K562 (cell line): Measurements from ENCODE around the gene TNIK. TPM values are rescaled to one million over a fixed set of nuclear protein-coding genes. Genes with fewer than 3 reads are reported as not detected.

Source experiments
- ATAC-seq: fragments of 200-7000 bp; cut with Tn5 transposase; 3 replicates; pipeline ENCODE4 v1.9.1; 2020; ENCODE audit warnings: moderate library complexity
- BruUV-seq: library from RNA; stranded (reverse); fragments of 400-500 nt; replicated peaks from 2 replicates; lab custom pipeline; 2021; lab: Mats Ljungman, UMichigan
- CTCF ChIA-PET: fragments of 300-600 bp; formaldehyde crosslinking; extraction: SDS; loops from one replicate; lab custom pipeline; 2021; ENCODE audit warnings: low intra/inter-chr PET ratio; lab: Yijun Ruan, JAX
- POLR2A ChIA-PET: fragments of 300-600, 350-650 bp; sonication (Branson Sonifier 250); formaldehyde crosslinking; extraction: SDS; loops from one replicate; lab custom pipeline; 2021; ENCODE audit warnings: antibody characterized with exemption, inconsistent platforms; lab: Yijun Ruan, JAX
- DNase-seq, 4 experiments: peaks; one replicate each; pipeline versions ENCODE4 v3.0.0 to v3.0.0-alpha.2; 2011 to 2018; ENCODE audit warnings: low spot score in 3 of 4, mixed read lengths in 3 of 4; ENCODE audit errors: extremely low read depth in 1 of 4
- FAIRE-seq: peaks from 2 replicates; lab custom pipeline; 2011; peaks lifted over from hg19 to GRCh38; lab: Jason Lieb, UNC
- H2AFZ ChIP-seq: 2 replicates; pipeline ENCODE4 v1.6.0; 2011; ENCODE audit warnings: low read depth, low read length, control low read depth, inconsistent platforms
- H3K27ac ChIP-seq: fragments of 200-600 bp; 3 replicates; pipeline ENCODE4 v1.8.0; 2011; ENCODE audit warnings: low read depth, mild to moderate bottlenecking, control low read depth, inconsistent platforms, low read length, moderate library complexity, mixed read lengths; ENCODE audit errors: extremely low read depth
- H3K27me3 ChIP-seq, 2 experiments: fragments of 300-600 bp in 1 of 2; 2 replicates in 1 of 2; 3 replicates in 1 of 2; pipeline versions ENCODE4 v1.6.0 to v1.8.0; 2011; ENCODE audit warnings: inconsistent platforms in 2 of 2, low read length in 2 of 2, mild to moderate bottlenecking in 1 of 2, mixed read lengths in 1 of 2, moderate library complexity in 1 of 2; ENCODE audit not compliant: control insufficient read depth in 2 of 2, insufficient read depth in 2 of 2
- H3K36me3 ChIP-seq: fragments of 300-600 bp; 3 replicates; pipeline ENCODE4 v1.8.0; 2011; ENCODE audit warnings: mild to moderate bottlenecking, low read length, inconsistent platforms; ENCODE audit not compliant: control insufficient read depth, insufficient read depth
- H3K4me1 ChIP-seq, 2 experiments: fragments of 200-600 bp in 1 of 2; replicated peaks in 1 of 2; 2 replicates in 1 of 2; 3 replicates in 1 of 2; pipeline versions ENCODE4 v1.5.1 to v1.8.0; 2011; ENCODE audit warnings: inconsistent platforms in 2 of 2, low read length in 2 of 2, mild to moderate bottlenecking in 1 of 2, mixed read lengths in 1 of 2, moderate library complexity in 1 of 2; ENCODE audit not compliant: control insufficient read depth in 2 of 2, insufficient read depth in 2 of 2
- H3K4me2 ChIP-seq: 2 replicates; pipeline ENCODE4 v1.6.1; 2011; ENCODE audit warnings: low read length, control low read depth, inconsistent platforms, mixed read lengths; ENCODE audit not compliant: insufficient read depth
- H3K4me3 ChIP-seq: fragments of 200-600 bp; sonication (generic), shearing (Covaris generic); 2 replicates; pipeline ENCODE4 v1.5.1; 2016; ENCODE audit warnings: control low read depth, inconsistent platforms
- H3K79me2 ChIP-seq: fragments of 200-600 bp; 3 replicates; pipeline ENCODE4 v1.8.0; 2011; ENCODE audit warnings: low read length, inconsistent platforms; ENCODE audit not compliant: control insufficient read depth, insufficient read depth
- H3K9ac ChIP-seq, 2 experiments: 2 replicates each; pipeline versions ENCODE4 v1.6.0 to v1.6.1; 2011; ENCODE audit warnings: low read depth in 2 of 2, low read length in 2 of 2, control low read depth in 1 of 2, inconsistent platforms in 1 of 2, mild to moderate bottlenecking in 1 of 2, mixed read lengths in 1 of 2; ENCODE audit not compliant: insufficient read depth in 1 of 2
- H3K9me1 ChIP-seq: one replicate; pipeline ENCODE4 v1.6.0; 2011; ENCODE audit warnings: inconsistent platforms, mild to moderate bottlenecking, low read length, moderate library complexity; ENCODE audit not compliant: control insufficient read depth, insufficient read depth
- H3K9me3 ChIP-seq: replicated peaks from 2 replicates; pipeline ENCODE4 v1.5.1; 2011; ENCODE audit warnings: low read depth, low read length, inconsistent platforms; ENCODE audit not compliant: control insufficient read depth, insufficient read depth
- H4K20me1 ChIP-seq: replicated peaks from 2 replicates; pipeline ENCODE4 v1.6.1; 2011; ENCODE audit warnings: low read length, inconsistent platforms, mixed read lengths; ENCODE audit not compliant: control insufficient read depth, insufficient read depth
- CHD1 ChIP-seq: fragments of 200-600 bp; sonication (generic); IDR thresholded peaks from one replicate; pipeline ENCODE4 v1.6.1; 2012; ENCODE audit warnings: mild to moderate bottlenecking, moderate library complexity, low read length, inconsistent platforms
- ELF2 ChIP-seq: fragments of 250-450 bp; sonication (Bioruptor Pico); IDR thresholded peaks from 2 replicates; pipeline ENCODE4 v1.5.0; 2021; ENCODE audit warnings: mild to moderate bottlenecking
- FOXM1 ChIP-seq, 2 experiments: fragments of 450-650 bp in 1 of 2; sonication (generic) in 1 of 2; formaldehyde crosslinking in 1 of 2; IDR thresholded peaks; 2 replicates each; pipeline versions ENCODE4 v1.6.1 to v1.9.0; 2017 to 2022; ENCODE audit warnings: low read depth in 2 of 2, mild to moderate bottlenecking in 2 of 2, missing genetic modification reagents in 1 of 2, moderate library complexity in 1 of 2
- MCM3 ChIP-seq: fragments of 450-650 bp; IDR thresholded peaks from 2 replicates; pipeline ENCODE4 v1.6.1; 2016
- MCM7 ChIP-seq, 2 experiments: fragments of 450-650 bp; IDR thresholded peaks; 2 replicates each; pipeline ENCODE4 v1.6.1; 2016 to 2018
- YY1 ChIP-seq, 3 experiments: IDR thresholded peaks; 2 replicates each; pipeline ENCODE4 v1.6.1; 2011; ENCODE audit warnings: low read length in 2 of 3, mild to moderate bottlenecking in 2 of 3, moderate library complexity in 2 of 3, borderline replicate concordance in 1 of 3, control low read depth in 1 of 3, low read depth in 1 of 3; ENCODE audit not compliant: insufficient read depth in 3 of 3, insufficient replicate concordance in 2 of 3, control insufficient read depth in 1 of 3, insufficient read length in 1 of 3; ENCODE audit errors: extremely low read depth in 1 of 3
- ZBTB1 ChIP-seq: sonication (generic); formaldehyde crosslinking; IDR thresholded peaks from 2 replicates; pipeline ENCODE4 v1.8.1; 2023; ENCODE audit warnings: missing genetic modification reagents, low read depth, mild to moderate bottlenecking, borderline replicate concordance
- ZNF280A ChIP-seq: fragments of 450-650 bp; IDR thresholded peaks from 2 replicates; pipeline ENCODE4 v1.6.1; 2018; ENCODE audit warnings: mild to moderate bottlenecking, low read depth; ENCODE audit not compliant: partially characterized antibody
- ZNF408 ChIP-seq: fragments of 250-450 bp; sonication (Bioruptor Pico); IDR thresholded peaks from 2 replicates; pipeline ENCODE4 v1.4.0; 2020; ENCODE audit warnings: low read depth, mild to moderate bottlenecking, moderate library complexity
- ZNF76 ChIP-seq: fragments of 250-450 bp; sonication (Bioruptor Pico); IDR thresholded peaks from 2 replicates; pipeline ENCODE4 v1.4.0; 2020; ENCODE audit warnings: mild to moderate bottlenecking, moderate library complexity, borderline replicate concordance
- WGBS: fragments of 100-300 bp; shearing (Covaris generic); methylation state at CpG from one replicate; pipeline ENCODE4 v1.1.6; 2016; ENCODE audit warnings: low coverage, mixed read lengths; ENCODE audit not compliant: insufficient coverage; ENCODE audit errors: missing lambda C conversion rate; 5-methylcytosine and 5-hydroxymethylcytosine counted together
- in situ Hi-C: fragments of 300-500 bp; cut with MboI; formaldehyde crosslinking; loops from 4 replicates; pipeline ENCODE4 v1.15.0; 2018; ENCODE audit warnings: inconsistent platforms, mixed read lengths
- intact Hi-C: fragments of 100-400 bp; cut with micrococcal nuclease; formaldehyde crosslinking; loops from 2 replicates; pipeline ENCODE4 v1.14.2; 2022
- polyA plus RNA-seq, 8 experiments: library from polyadenylated mRNA; depleted of rRNA in 4 of 8; stranded (reverse) in 5 of 8; unstranded in 3 of 8; fragments of >200 nt; fragmentation: Nextera tagmentation in 2 of 8; fragmentation: Illumina TruSeq in 1 of 8; extraction: Ambion mirVana in 2 of 8; extraction: Trizol in 1 of 8; gene quantifications; 2 replicates each; pipeline versions ENCODE4 v1.2.1 to v1.2.3, GENCODE V29; 2011 to 2014; ENCODE audit warnings: inconsistent platforms in 1 of 8, missing spikeins in 1 of 8
- total RNA-seq, 7 experiments: library from RNA; depleted of rRNA in 6 of 7; stranded (reverse); fragments of >200 nt in 6 of 7; fragmentation: Illumina TruSeq in 2 of 7; extraction: Trizol in 2 of 7; gene quantifications; 2 replicates each; pipeline versions ENCODE4 v1.2.1 to v1.2.3, GENCODE V29; 2011 to 2021; ENCODE audit warnings: low replicate concordance in 1 of 7
- TF ChIP-seq, protein P1 (sequence below), 2 experiments: IDR thresholded peaks in 1 of 2; conservative IDR thresholded peaks in 1 of 2; 2 replicates each; pipeline ENCODE4 v1.6.1; 2016; ENCODE audit warnings: low read depth in 2 of 2, mild to moderate bottlenecking in 1 of 2, missing compliant biosample characterization in 1 of 2, missing genetic modification characterization in 1 of 2, moderate library complexity in 1 of 2
- TF ChIP-seq, protein P2 (sequence below): fragments of 450-650 bp; conservative IDR thresholded peaks from 2 replicates; pipeline ENCODE4 v1.6.1; 2016; ENCODE audit warnings: missing genetic modification characterization, low read depth, mild to moderate bottlenecking, missing compliant biosample characterization, moderate library complexity
- TF ChIP-seq, protein P3 (sequence below): fragments of 450-650 bp; IDR thresholded peaks from 2 replicates; pipeline ENCODE4 v1.7.0; 2016; ENCODE audit warnings: borderline replicate concordance

Gene TNIK
- total and polyA plus RNA-seq, 9 of the 15 experiments (the other 6 are each of a cell fraction or from before 2014, with no cell fraction given) = 6.6 to 39.0 (median 24.7) TPM

GRCh38 chr3:171116824-171117395 is 343.3 kb downstream of the TNIK start:
- ChIA-PET CTCF (no interaction called here), POLR2A (interaction anchor here (0.9 kb wide), 1 partner anchor 145 kb away, joined by 3 read pairs; no protein-coding TSS in a partner anchor)
- intact Hi-C loops (no loop called here), in situ Hi-C loops (no loop called here)
- ATAC-seq (no peak), DNase-seq (no peak), FAIRE-seq (no peak)
- Histone ChIP-seq H3K36me3 (peaks cover 25% of the 10 kb centered on the region), H3K9ac (no peak overlapping the region), H3K4me3 (no peak overlapping the region), H3K4me1 (no peaks in the 10 kb centered on the region), H3K4me2 (no peak overlapping the region), H3K27ac (no peak overlapping the region), H3K9me3 (no peaks in the 10 kb centered on the region), H4K20me1 (no peaks in the 10 kb centered on the region), H3K79me2 (no peaks in the 10 kb centered on the region), H3K27me3 (no peaks in the 10 kb centered on the region), H3K9me1 (no peaks in the 10 kb centered on the region), H2AFZ (no peak overlapping the region)
- 82% methylated on average over 2 of the region's 2 CpGs for WGBS
- no TSS peak for BruUV-seq
- TF ChIP-seq MCM7 (IDR thresholded peaks at IDR 0.05) (no peak), ZNF408 (CRISPR knock-in tag) (no peak), MCM3 (no peak), YY1 (IDR thresholded peaks at IDR 0.05; ENCODE audit: borderline replicate concordance in 1 of 3, control insufficient read depth in 1 of 3, extremely low read depth in 1 of 3, insufficient read depth in 3 of 3, insufficient read length in 1 of 3, insufficient replicate concordance in 2 of 3, low read depth in 1 of 3, low read length in 2 of 3) (no peak), FOXM1 (IDR thresholded peaks at IDR 0.05; ENCODE audit: low read depth) (no peak), FOXM1 (CRISPR knock-in tag; IDR thresholded peaks at IDR 0.05; ENCODE audit: low read depth) (no peak), ZNF76 (CRISPR knock-in tag) (no peak), ZBTB1 (CRISPR knock-in tag) (no peak), CHD1 (no peak), ELF2 (CRISPR knock-in tag) (no peak), ZNF280A (no peak)
- TF ChIP-seq, protein P1, sequence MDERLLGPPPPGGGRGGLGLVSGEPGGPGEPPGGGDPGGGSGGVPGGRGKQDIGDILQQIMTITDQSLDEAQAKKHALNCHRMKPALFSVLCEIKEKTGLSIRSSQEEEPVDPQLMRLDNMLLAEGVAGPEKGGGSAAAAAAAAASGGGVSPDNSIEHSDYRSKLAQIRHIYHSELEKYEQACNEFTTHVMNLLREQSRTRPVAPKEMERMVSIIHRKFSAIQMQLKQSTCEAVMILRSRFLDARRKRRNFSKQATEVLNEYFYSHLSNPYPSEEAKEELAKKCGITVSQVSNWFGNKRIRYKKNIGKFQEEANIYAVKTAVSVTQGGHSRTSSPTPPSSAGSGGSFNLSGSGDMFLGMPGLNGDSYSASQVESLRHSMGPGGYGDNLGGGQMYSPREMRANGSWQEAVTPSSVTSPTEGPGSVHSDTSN (CRISPR knock-in tag; IDR thresholded peaks at IDR 0.05; ENCODE audit: low read depth) = no peak
- TF ChIP-seq, protein P1 (tag; conservative IDR thresholded peaks at IDR 0.05; ENCODE audit: low read depth) = no peak
- TF ChIP-seq, protein P2, sequence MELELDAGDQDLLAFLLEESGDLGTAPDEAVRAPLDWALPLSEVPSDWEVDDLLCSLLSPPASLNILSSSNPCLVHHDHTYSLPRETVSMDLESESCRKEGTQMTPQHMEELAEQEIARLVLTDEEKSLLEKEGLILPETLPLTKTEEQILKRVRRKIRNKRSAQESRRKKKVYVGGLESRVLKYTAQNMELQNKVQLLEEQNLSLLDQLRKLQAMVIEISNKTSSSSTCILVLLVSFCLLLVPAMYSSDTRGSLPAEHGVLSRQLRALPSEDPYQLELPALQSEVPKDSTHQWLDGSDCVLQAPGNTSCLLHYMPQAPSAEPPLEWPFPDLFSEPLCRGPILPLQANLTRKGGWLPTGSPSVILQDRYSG (tag) = no peak
- TF ChIP-seq, protein P3, sequence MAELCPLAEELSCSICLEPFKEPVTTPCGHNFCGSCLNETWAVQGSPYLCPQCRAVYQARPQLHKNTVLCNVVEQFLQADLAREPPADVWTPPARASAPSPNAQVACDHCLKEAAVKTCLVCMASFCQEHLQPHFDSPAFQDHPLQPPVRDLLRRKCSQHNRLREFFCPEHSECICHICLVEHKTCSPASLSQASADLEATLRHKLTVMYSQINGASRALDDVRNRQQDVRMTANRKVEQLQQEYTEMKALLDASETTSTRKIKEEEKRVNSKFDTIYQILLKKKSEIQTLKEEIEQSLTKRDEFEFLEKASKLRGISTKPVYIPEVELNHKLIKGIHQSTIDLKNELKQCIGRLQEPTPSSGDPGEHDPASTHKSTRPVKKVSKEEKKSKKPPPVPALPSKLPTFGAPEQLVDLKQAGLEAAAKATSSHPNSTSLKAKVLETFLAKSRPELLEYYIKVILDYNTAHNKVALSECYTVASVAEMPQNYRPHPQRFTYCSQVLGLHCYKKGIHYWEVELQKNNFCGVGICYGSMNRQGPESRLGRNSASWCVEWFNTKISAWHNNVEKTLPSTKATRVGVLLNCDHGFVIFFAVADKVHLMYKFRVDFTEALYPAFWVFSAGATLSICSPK = no peak
